WTC11 (cell line): ENCODE results near the gene OLFM1.

Experiments
- CTCF ChIP-seq: fragments of 200-600 bp; IDR thresholded peaks from 2 replicates; pipeline ENCODE4 v1.8.0; 2022; ENCODE audit warnings: antibody characterized with exemption
- E2F4 ChIP-seq: sonication (generic); formaldehyde crosslinking; IDR thresholded peaks from 2 replicates; pipeline ENCODE4 v1.8.1; 2022; ENCODE audit warnings: low read depth, mild to moderate bottlenecking, moderate library complexity, missing genetic modification reagents, borderline replicate concordance

GRCh38 chr9:135088348-135088978, 995 bp downstream of the OLFM1 start:
- TF ChIP-seq E2F4 (CRISPR knock-in tag) (no peak), CTCF (no peak)
